GM19240 (cell line): ENCODE measurements around the gene XPNPEP1.
A peak's percentile ranks its signal among the peaks of the same experiment; 100 is the strongest.

Experiments
- DNase-seq: peaks from one replicate; pipeline ENCODE4 v3.0.0; 2011; ENCODE audit warnings: low spot score; ENCODE audit not compliant: insufficient read length

The XPNPEP1 gene

DNA sequence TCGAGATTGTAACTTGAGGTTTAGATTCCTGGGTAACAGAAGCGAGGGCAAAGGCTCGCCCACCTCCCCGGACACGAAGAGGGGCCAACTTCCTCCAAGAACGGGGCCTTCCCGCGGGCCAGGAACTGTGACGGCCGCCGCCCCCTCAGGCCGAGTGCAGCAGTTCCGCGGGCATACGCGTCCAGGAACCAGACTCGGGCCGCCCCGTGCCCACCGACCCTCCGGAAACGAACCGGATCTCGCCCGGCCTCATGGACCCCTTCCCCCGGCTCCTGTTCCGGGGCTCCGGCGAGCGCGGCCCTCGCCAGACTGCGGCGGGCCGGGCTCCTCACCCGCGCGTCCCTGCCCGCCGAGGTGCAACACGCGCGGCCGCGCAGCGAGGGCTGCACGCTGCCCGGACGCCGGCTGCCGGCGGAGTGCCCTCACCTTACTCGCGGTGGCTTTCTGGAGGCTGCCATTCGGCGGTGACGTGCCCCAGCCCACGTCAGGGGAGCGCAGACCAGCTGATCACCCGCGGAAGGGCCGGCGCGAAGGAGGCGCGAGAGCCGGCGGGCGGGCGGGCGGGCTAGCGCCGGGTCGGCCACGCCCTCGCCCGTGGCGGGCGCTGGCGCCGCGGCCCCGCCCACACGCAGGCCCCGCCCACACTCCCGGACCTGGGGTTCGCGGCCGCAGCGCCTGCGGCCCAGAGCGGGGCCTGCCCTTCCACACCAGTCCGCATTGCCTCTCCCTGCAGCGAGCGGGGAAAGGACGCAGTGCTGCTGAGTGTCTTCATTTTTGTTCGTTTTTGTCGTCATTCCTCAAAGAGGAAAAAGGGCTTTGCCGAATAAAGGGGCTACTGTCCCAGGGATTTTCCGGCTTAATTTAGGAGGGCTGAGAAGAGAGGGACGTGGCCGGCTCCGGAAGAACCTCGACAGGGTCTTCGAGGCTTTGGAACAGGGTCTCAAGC is at the start of gene XPNPEP1:
TSS of gene XPNPEP1 (minus strand) at position 536 of the 946 bp plus-strand sequence. CDS start at position 458, 78 bp downstream.
- peak; percentile 83 for DNase-seq

DNA sequence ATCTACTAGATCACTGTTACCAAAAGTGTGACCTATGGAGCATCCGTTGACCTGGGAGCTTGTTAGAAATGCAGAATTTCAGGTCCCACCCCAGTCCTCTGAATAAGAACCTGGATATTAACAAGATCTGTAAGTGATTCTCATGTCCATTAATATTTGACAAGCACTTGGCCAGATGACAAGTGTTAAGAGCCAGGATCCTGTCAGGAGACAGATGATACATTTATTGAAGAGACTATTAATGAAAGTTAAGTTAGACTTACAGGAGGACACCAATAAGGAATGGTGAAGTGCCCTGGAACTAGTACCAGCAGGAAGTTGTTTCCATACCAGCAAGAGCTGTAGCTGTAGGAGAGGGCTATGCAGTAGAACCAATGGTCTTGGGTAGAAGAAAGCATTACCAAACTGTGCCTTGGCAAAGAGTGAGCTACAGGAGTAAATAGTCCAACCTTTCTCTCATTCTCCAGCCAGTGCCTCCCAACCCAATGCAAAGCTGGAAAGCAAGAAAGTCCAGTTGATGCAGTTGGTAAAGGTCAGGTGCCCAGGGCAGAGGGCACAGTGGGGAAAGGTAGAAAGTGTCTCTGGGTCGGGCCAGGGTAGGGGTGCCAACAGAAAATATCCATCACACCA is 49.2 kb upstream of the XPNPEP1 start:
- DNase-seq = no peak

DNA sequence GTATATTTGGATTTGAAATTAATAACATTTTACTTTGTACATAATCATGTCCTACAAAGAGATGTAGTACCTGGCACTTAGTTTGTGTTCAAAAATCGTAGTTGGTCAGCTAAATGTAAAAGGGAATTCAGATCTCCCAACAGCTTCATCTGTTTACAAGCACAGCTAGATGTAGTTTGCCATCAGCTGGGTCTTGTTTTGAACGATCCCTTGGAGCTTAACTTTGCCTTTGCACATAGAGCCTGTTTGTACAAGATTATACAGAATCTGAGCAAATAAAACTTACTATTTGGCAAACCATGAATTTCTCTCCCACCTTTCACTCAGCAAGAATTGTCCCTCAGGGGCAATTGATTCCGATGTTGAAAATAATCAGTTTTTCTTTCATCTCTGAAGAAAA is 48.3 kb upstream of the XPNPEP1 start:
- DNase-seq = no peak

DNA sequence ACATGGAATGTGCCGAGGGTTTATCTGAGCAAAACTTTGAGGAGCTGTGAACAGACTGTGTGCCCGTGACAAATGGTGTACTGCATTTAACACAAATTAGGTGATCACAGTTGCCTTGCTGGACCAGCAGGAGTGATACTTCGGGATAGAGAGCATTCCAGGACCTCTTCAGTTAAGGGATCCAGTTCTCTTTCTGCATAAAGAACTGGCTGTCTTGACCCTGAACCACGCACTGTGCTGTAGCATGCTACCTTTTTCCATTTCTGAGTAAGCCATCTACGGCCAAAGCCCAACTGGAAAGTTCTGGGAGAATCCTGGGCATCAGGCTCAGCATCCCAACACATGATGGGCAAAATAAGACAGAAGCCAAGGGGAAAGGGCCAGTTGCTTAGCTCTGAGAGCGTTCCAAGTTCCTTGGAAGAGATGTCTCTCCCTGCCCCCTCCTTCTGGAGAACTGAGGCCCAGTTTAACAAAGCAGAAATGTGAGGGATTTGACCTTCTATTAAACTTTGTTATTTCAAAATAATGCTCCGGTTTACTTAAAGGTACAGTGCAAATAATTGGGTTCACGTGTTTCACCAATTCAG is 46.5 kb upstream of the XPNPEP1 start:
- DNase-seq = no peak

DNA sequence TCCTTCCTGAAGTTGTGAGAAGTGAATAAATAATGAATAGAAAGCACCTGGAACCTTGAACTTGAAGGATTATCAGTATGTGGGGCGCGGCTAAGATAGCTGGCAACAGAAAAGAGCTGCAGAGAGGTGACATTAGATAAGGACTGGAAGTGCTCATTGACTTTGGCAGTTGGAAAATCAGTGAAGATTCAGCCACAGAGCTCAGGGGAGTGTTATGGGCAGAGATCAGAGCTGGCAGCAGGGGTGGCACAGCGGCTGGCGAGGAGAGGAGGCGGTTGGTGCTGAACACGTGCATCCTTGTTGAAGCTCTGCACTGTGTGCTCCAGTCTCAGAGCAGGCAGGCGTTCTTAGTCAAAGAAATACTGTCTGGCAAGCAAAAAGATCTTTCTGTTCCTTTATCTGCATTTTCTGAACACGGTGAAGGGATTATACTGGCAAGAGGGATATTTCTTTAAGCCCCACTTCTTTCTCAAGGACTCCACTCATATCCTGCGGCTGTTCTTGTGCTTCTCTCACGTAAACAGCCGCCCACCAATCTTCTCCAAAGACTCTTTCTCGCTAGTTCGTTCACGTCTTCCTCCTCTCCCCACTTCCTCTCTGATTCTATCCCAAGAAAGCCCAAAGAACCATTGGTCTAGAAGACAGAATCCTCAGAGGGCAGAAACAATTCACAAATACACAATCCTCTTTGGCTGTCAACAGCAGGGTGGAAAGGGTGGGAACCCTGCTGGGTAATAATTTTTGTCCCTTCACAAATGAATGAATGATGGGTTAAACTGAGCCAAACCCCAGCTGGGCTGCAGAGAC is 45.8 kb upstream of the XPNPEP1 start:
- no peak for DNase-seq

DNA sequence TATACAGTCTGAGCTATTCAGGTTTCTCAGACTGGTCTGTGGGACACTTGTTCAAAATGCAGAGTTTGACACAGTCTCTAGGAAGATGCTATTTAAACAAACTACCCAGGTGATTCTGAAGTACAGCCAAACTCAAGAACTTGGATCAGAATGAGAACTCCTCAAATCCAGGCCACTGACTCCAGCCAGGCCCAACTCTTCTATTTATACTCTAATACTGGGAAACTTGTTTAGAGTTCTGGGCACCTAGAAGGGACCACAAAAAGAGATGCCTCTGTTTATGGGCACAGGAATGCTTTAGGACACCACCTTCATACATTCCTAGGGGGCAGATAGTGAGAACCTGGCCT is 44.4 kb upstream of the XPNPEP1 start:
- no peak for DNase-seq

DNA sequence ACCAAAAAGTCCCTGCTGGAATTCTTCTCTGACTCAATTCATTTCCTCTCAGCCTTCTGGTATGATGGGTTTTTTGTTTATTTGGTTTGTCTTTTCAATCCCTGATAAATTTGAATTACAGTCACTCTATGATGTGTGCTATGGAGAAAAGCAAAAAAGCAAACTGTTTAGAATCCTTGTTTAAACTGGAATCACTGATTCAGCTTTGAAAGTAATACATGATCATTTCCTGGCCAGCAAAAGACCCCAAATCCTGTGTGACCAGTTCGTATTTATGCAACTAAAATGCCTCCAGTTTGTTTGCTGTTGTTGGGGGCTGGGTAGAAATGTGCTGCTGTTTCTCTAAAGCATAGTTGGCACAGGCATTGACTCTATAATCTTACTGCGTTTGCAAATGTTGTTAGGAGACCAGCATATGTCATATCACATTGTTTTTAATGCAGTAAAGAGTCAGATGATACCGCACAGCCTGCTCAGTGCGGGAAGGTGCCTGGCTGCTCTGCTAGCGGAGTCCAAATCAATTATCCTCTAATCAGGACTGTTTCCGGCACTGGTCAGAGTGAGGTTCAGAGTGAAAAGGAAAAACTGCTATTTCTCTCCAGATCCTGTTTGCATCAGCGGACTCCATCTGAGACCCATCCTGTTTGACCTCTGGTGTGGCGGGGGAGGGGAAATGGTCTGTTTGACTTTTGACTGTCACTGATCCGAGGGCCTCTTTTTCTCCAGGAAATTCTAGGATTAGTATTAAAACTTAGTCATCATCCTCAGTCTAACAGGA is 43.8 kb upstream of the XPNPEP1 start:
- no peak for DNase-seq

DNA sequence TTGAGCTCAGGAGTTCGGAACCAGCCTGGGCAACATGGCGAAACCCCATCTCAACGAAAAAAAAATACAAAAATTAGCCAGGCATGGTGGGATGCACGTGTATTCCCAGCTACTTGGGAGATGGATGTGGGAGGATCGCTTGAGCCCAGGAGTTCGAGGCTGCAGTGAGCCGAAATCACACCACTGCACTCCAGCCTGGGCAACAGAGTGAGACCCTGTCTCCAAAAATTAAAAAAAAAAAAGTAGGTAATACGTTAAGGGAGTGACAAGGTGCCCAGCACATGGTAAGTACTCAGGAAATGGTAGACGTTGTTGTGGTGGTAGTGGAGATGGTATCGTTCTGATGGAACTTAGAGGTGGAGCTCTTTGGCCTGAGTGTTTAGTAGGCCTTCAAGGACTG is 41.0 kb upstream of the XPNPEP1 start:
- no peak for DNase-seq

DNA sequence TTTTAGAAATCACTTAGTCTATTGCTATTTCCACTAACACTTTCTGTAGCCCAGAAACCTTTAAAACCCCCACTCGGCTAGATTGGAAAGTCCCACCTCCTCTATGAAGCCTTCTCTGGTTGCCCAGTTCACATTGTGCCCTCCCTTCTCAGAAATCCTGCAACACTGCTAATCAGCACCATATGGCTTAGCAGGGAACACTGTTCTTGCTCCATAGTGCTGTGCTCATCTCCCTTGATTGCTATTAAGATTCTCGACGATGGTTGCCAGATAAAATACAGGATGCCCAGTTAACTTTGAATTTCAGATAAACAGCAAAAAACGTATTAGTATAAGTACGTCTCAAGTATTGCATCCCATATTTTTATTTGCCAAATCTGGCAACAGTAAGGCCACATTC is 40.1 kb upstream of the XPNPEP1 start:
- no peak for DNase-seq

DNA sequence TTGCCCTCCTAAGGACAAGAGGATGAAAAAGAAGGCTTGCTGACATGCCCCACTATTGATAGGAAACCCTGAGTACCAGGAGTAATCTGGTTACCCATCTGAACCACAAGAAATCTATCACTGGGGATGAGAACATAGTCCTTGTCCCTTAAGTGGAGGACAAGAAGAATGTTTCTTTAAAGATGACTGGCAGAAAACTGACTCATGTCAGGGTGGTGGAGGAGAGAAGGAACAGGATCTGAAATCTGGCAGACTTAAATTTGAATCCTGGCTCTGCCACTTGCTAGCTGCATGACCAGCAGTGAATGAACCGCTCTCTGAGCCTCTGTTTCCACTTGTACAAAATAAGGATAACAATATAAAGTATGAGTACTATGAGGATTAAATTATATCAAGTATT is 38.9 kb upstream of the XPNPEP1 start:
- no peak for DNase-seq

DNA sequence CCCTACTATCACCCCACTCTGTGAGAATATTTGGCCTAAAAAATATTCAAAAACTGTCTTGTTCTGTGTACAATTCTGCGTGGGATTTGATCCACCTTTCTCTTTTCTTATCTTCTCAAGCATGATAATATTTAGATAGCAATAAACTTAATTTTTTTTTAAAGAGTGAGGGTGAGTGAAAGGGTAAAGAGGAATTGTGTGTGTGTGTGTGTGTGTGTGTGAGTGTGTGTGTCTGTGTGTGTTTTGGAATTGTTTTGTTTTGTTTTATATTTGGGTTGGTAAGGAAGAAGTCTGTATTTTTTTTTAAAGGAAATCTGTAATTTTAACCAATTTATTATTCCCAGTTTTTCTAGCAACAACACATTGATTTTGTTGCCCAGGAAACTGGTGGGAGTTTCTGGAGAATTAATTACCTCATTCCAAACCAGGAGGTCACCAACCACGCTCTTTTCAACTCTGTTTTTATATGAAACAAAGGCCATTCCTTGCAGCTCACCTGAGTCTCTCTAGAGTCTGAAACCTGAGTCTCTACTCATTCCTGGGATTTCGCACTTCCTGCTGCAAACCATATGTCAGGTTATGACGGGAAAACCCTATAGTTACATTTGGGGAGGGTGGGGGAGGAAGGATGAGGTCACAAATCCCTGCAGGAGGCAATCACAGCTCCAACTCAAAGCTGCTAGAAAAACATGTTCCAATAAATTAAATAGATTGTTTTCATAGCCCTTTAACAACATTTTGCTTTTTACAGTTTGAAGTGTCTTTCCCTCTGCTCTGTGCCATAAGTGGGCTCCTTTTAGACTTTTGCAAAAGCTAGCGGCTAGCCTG is 38.1 kb upstream of the XPNPEP1 start:
- no peak for DNase-seq

DNA sequence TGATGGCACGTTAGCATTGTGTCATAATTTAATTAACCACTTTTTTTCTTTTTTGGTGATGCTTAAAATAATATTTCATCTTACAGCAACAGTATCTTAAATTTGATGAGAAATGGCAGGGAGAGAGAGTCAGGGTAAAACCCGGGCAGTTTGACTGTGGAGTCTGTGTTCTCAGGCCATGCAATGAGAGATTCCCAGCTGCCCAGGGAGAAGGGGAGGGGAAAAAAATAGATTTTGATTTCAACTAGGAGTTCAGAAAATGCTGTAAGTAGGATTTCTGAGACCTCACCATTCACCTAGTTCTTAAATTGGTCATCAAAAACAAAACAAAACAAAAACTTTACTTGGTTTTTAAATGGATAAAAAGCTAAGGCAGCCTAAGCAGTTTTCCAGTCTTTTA is 37.4 kb upstream of the XPNPEP1 start:
- no peak for DNase-seq

DNA sequence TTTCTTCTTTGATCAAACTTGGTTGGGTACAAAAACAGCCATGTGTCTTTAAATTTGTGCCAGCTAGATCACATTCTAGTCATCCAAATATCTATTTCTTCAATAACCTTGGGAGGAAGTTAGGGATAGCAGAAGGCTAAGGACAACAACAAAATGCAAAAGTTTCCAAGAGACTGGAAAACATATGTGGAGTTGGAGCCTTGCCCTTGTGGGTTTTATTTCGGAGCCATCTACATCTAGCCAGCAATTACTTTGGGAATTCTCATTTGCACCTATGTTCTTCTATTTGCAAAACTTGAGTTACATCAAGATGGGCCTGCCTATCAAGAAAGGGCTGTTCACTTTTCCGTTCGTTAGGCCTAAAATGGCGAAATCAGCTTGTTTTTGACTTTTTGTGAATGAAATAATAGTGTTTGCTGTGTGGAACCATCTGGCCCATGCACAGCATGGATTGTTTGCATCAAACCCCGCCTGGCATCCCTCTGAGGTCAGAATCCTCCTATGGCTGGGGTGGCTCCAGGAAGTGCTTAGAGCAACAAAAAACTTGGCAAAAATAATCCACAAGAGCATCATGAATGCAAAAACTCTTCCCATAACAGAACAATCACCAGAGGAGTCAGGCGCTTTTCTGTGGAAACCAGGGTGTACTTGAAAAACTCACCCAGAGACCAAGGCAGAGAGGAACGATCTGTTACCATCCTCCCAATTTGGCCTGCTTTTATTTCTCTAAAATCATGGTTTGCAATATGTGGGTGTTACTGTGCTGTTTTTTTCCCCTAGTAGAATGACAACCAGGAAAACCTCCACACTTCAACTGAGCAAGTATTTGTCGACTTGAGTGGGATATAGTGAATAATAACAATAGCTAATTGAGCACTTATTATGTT is 36.2 kb upstream of the XPNPEP1 start:
- DNase-seq = no peak

DNA sequence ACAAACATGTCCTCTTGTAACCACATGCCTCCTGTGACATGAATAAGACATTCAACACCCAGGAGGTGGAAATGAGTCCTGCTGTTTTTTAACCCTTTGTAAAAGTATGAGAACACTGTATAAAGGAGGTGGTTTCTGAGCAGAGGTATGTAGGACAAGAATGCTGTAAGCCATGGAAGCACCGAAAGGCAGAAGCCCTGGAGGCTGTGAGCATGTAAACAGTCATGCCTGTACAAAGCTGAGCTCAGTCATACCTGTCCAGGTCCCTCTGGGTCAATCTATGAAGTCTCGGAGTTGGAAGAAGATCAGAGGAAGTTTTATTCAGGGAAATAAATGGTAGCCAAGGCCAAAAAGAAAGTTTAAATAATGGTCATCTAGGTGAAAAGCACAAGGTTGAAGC is 34.7 kb upstream of the XPNPEP1 start:
- DNase-seq = no peak

DNA sequence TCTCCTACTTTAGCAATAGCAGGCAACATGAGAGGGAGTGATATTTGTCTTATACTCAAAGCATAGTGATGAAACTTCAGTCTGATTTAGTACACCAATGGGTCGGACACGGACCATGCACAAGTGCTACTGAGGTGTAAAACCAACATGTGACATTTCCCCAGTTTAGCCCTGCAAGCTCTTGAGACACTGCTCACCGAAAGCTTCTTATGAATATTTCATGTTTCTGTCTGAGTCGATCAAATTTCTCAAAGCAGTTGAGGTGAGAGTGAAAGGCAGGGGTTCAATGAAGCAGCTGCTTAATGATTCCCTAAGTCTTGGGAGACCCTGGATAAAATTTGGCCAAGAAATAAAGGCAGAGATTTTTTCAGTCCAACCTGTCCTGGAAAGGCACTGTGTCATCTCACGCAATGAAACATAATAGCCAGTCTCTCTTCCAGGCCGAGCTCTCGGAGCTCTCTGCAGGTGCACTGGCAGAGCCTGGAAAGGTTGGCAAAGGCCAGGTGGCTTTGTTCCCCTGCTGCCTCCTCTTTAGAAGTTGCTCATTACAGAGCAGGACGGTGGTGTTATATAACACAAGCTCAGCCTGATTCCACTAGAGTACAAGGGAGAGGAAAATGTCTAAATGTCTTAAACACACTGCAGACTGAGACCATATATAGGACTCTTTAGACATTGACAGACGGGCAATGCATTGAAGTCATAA is 33.9 kb upstream of the XPNPEP1 start:
- DNase-seq = peak; percentile 47

DNA sequence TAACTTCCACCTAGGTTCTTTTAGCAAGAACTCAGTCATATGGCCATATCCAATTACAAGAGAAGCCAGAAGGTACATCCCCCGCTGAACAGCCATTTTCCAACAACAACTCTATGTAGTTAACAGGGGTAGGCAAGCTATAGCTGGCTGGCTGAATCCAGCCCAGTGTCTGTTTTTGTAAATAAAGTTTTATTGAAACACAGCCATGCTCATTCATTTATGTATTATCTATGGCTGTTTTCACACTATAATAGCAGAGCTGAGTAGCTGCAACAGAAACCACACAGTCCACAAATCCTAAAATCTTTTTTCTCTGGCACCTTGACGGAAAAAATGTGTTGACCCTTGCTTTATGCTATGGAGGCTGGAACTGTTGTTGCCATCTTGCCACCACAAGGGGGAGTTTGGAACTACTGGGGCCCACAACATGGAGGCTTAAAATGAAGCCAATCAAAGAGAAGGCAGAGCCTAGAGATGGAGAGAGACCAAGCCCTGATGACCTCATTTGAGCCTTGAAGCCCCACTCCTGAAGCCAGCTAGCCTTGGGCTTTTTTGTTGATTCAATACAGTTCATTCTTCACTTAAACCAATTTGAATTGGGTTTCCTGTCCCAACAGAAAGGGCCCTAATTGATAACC is 33.3 kb upstream of the XPNPEP1 start:
- peak; percentile 69 for DNase-seq

DNA sequence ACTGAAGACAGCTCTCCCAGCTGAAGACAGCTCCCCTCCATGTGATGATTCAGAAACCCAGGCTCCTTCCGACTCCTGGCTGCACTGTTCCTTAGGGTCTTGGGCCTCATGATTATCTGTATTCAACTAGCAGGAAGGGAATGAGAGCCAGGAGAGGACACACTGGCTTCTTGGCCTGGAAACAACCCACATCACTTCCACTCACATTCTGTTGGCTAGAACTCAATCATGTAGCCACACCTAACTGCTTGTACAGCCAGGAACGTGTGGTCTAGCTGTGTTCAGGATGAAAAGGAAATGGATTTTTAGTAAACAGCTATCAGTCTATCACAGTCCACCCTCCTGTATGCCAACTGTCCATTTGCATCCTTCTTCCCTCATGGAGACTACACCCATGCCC is 30.5 kb upstream of the XPNPEP1 start:
- DNase-seq = no peak

DNA sequence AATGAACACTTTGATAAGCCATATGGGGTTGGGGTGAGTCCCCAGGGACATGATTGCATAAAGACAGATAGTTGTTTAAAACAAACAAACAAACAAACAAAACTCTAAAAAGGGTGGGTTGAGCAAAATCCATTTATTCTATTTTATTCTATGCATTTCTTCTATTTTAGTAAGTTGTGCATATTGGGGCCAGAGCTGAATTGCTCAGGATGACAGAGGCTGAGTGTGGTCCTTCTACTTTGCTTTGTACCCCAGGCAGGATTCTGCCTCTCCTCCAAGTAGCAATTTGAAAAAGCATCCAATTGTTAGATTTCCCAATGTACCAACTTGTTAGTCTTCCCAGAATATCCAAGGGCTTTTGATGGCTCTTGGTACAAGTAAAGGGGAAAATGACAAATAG is 29.2 kb upstream of the XPNPEP1 start:
- DNase-seq = no peak
